ENCODE data around the gene FERMT1. TPM values are rescaled to one million over a fixed set of nuclear protein-coding genes. Genes with fewer than 3 reads are reported as not detected.
"Not testable (repeated sequence)": the region's sequence is repeated elsewhere in the genome, so short reads cannot be mapped to it uniquely, and the experiment has no call there.

Gene FERMT1
- total RNA-seq, 2 experiments from 2014 or later: not detected

GRCh38 chr20:6045566-6045965 is 77.3 kb downstream of the FERMT1 start:
- no peak overlapping the region for H3K27ac Mint-ChIP-seq
- CTCF ChIA-PET: no interaction called here
- no peak for ATAC-seq
- H3K9me3 Mint-ChIP-seq (ENCODE audit: insufficient read depth): no peaks in the 10 kb centered on the region
- peaks cover 11% of the 10 kb centered on the region for H3K36me3 Mint-ChIP-seq (ENCODE audit: low read depth)
- H3K4me1 Mint-ChIP-seq (ENCODE audit: low read depth): peaks cover 6% of the 10 kb centered on the region
- no peak overlapping the region for H3K4me3 Mint-ChIP-seq
- no peak for DNase-seq
- H3K27me3 Mint-ChIP-seq (ENCODE audit: low read depth): peaks cover 7% of the 10 kb centered on the region
- POLR2A ChIA-PET: no interaction called here

GRCh38 chr20:6044115-6044514 is 78.7 kb downstream of the FERMT1 start:
- ATAC-seq: no peak
- CTCF ChIA-PET: no interaction called here

GRCh38 chr20:6041808-6042265 is 81.0 kb downstream of the FERMT1 start:
- H3K36me3 Mint-ChIP-seq (ENCODE audit: low read depth): peaks cover 25% of the 10 kb centered on the region
- H3K27me3 Mint-ChIP-seq (ENCODE audit: low read depth): no peaks in the 10 kb centered on the region
- DNase-seq (no peak), ATAC-seq (no peak)
- ChIA-PET CTCF (no interaction called here), POLR2A (no interaction called here)
- no peak overlapping the region for H3K27ac Mint-ChIP-seq
- no peak overlapping the region for H3K4me3 Mint-ChIP-seq
- H3K9me3 Mint-ChIP-seq (ENCODE audit: insufficient read depth): no peaks in the 10 kb centered on the region
- peaks cover 6% of the 10 kb centered on the region for H3K4me1 Mint-ChIP-seq (ENCODE audit: low read depth)

More at GRCh38 chr20:6044115-6044514, 78.7 kb downstream of the FERMT1 start:
- Mint-ChIP-seq H3K4me1 (ENCODE audit: low read depth) (peaks cover 6% of the 10 kb centered on the region), H3K36me3 (ENCODE audit: low read depth) (peaks cover 22% of the 10 kb centered on the region), H3K9me3 (ENCODE audit: insufficient read depth) (no peaks in the 10 kb centered on the region), H3K27me3 (ENCODE audit: low read depth) (no peaks in the 10 kb centered on the region), H3K4me3 (no peak overlapping the region), H3K27ac (no peak overlapping the region)
- no peak for DNase-seq
- POLR2A ChIA-PET: no interaction called here

GRCh38 chr20:6040958-6041807 is 81.6 kb downstream of the FERMT1 start:
- H3K27me3 Mint-ChIP-seq (ENCODE audit: low read depth): no peaks in the 10 kb centered on the region
- no peak overlapping the region for H3K4me3 Mint-ChIP-seq
- ChIA-PET POLR2A (no interaction called here), CTCF (no interaction called here)
- H3K36me3 Mint-ChIP-seq (ENCODE audit: low read depth): peaks cover 28% of the 10 kb centered on the region
- ATAC-seq (no peak), DNase-seq (no peak)
- H3K9me3 Mint-ChIP-seq (ENCODE audit: insufficient read depth): no peaks in the 10 kb centered on the region
- no peak overlapping the region for H3K27ac Mint-ChIP-seq
- H3K4me1 Mint-ChIP-seq (ENCODE audit: low read depth): peaks cover 6% of the 10 kb centered on the region

GRCh38 chr20:6040540-6040939 is 82.3 kb downstream of the FERMT1 start:
- peaks cover 30% of the 10 kb centered on the region for H3K36me3 Mint-ChIP-seq (ENCODE audit: low read depth)

GRCh38 chr20:6039766-6040165 is 83.1 kb downstream of the FERMT1 start:
- ATAC-seq (no peak), DNase-seq (no peak)
- no peak overlapping the region for H3K4me3 Mint-ChIP-seq
- H3K4me1 Mint-ChIP-seq (ENCODE audit: low read depth): peaks cover 2% of the 10 kb centered on the region
- H3K27me3 Mint-ChIP-seq (ENCODE audit: low read depth): no peaks in the 10 kb centered on the region
- peaks cover 33% of the 10 kb centered on the region for H3K36me3 Mint-ChIP-seq (ENCODE audit: low read depth)
- ChIA-PET POLR2A (no interaction called here), CTCF (interaction anchor here (0.6 to 0.8 kb wide), 2 partner anchors 39 to 455 kb away, joined by 3 read pairs; no protein-coding TSS in a partner anchor)
- H3K27ac Mint-ChIP-seq: no peak overlapping the region
- no peaks in the 10 kb centered on the region for H3K9me3 Mint-ChIP-seq (ENCODE audit: insufficient read depth)

More at GRCh38 chr20:6040540-6040939, 82.3 kb downstream of the FERMT1 start:
- ChIA-PET CTCF (no interaction called here), POLR2A (no interaction called here)
- Mint-ChIP-seq H3K27ac (no peak overlapping the region), H3K27me3 (ENCODE audit: low read depth) (no peaks in the 10 kb centered on the region), H3K4me1 (ENCODE audit: low read depth) (peaks cover 4% of the 10 kb centered on the region), H3K9me3 (ENCODE audit: insufficient read depth) (no peaks in the 10 kb centered on the region), H3K4me3 (no peak overlapping the region)
- DNase-seq (no peak), ATAC-seq (no peak)

GRCh38 chr20:6038256-6038655 is 84.6 kb downstream of the FERMT1 start:
- no peak for ATAC-seq
- DNase-seq: no peak
- no peaks in the 10 kb centered on the region for H3K27me3 Mint-ChIP-seq (ENCODE audit: low read depth)
- CTCF ChIA-PET: interaction anchor here (1.0 kb wide), 1 partner anchor 10 kb away, joined by 3 read pairs; no protein-coding TSS in a partner anchor
- H3K36me3 Mint-ChIP-seq (ENCODE audit: low read depth): peaks cover 47% of the 10 kb centered on the region
- no peak overlapping the region for H3K4me3 Mint-ChIP-seq
- no peak overlapping the region for H3K27ac Mint-ChIP-seq
- POLR2A ChIA-PET: no interaction called here
- H3K4me1 Mint-ChIP-seq (ENCODE audit: low read depth): peaks cover 12% of the 10 kb centered on the region
- H3K9me3 Mint-ChIP-seq (ENCODE audit: insufficient read depth): no peaks in the 10 kb centered on the region

GRCh38 chr20:6037082-6037481 is 85.7 kb downstream of the FERMT1 start:
- ChIA-PET POLR2A (no interaction called here), CTCF (no interaction called here)
- peaks cover 45% of the 10 kb centered on the region for H3K36me3 Mint-ChIP-seq (ENCODE audit: low read depth)
- no peaks in the 10 kb centered on the region for H3K9me3 Mint-ChIP-seq (ENCODE audit: insufficient read depth)
- DNase-seq (no peak), ATAC-seq (no peak)
- no peak overlapping the region for H3K4me3 Mint-ChIP-seq
- peaks cover 12% of the 10 kb centered on the region for H3K4me1 Mint-ChIP-seq (ENCODE audit: low read depth)
- H3K27me3 Mint-ChIP-seq (ENCODE audit: low read depth): no peaks in the 10 kb centered on the region
- H3K27ac Mint-ChIP-seq: no peak overlapping the region

- ChIA-PET CTCF (no interaction called here), POLR2A (no interaction called here)
- ATAC-seq (no peak), DNase-seq (no peak)
- Mint-ChIP-seq H3K4me3 (no peak overlapping the region), H3K4me1 (ENCODE audit: low read depth) (peaks cover 12% of the 10 kb centered on the region), H3K27ac (no peak overlapping the region), H3K36me3 (ENCODE audit: low read depth) (peaks cover 43% of the 10 kb centered on the region), H3K9me3 (ENCODE audit: insufficient read depth) (no peaks in the 10 kb centered on the region), H3K27me3 (ENCODE audit: low read depth) (no peaks in the 10 kb centered on the region)
These were observed 86.6 kb downstream of the FERMT1 start for GRCh38 chr20:6036213-6036612.

- H3K4me3 Mint-ChIP-seq: no peak overlapping the region
- peak overlapping the region; percentile 22 for H3K27ac Mint-ChIP-seq
- CTCF ChIA-PET: interaction anchor here (0.6 to 2.1 kb wide), 4 partner anchors 32 to 506 kb away, joined by 3 to 5 read pairs (median 3); no protein-coding TSS in a partner anchor
These were observed 88.5 kb downstream of the FERMT1 start for GRCh38 chr20:6034134-6034969.

GRCh38 chr20:6032907-6033306 is 89.9 kb downstream of the FERMT1 start:
- H3K4me3 Mint-ChIP-seq; DNase-seq; H3K27me3 Mint-ChIP-seq (ENCODE audit: low read depth); H3K27ac Mint-ChIP-seq; ATAC-seq; H3K9me3 Mint-ChIP-seq (ENCODE audit: insufficient read depth); POLR2A ChIA-PET: not testable (repeated sequence)
- CTCF ChIA-PET: interaction anchor here (2.1 kb wide), 1 partner anchor 504 kb away, joined by 5 read pairs; no protein-coding TSS in a partner anchor
- peaks cover 27% of the 10 kb centered on the region for H3K4me1 Mint-ChIP-seq (ENCODE audit: low read depth)
- H3K36me3 Mint-ChIP-seq (ENCODE audit: low read depth): peaks cover 30% of the 10 kb centered on the region

More at GRCh38 chr20:6034134-6034969, 88.5 kb downstream of the FERMT1 start:
- ATAC-seq: no peak
- Mint-ChIP-seq H3K36me3 (ENCODE audit: low read depth) (peaks cover 28% of the 10 kb centered on the region), H3K27me3 (ENCODE audit: low read depth) (no peaks in the 10 kb centered on the region), H3K4me1 (ENCODE audit: low read depth) (peaks cover 20% of the 10 kb centered on the region), H3K9me3 (ENCODE audit: insufficient read depth) (no peaks in the 10 kb centered on the region)
- no peak for DNase-seq
- POLR2A ChIA-PET: interaction anchor here (1.0 kb wide), 1 partner anchor 9 kb away, joined by 3 read pairs; no protein-coding TSS in a partner anchor

Data from activated CD8-positive, alpha-beta T cell treated with anti-CD3 and anti-CD28 coated beads, Interleukin-2, amount 10 ng/mL, durations not matched to agents 7 days and 5 days (primary cell).